LNCAP (cell line): ENCODE results near the gene FANCM.
A peak's percentile ranks its signal among the peaks of the same experiment; 100 is the strongest.

Source experiments
- CTCF ChIP-seq: fragments of 450-650 bp; IDR thresholded peaks from 2 replicates; pipeline ENCODE4 v1.5.1; 2017; ENCODE audit warnings: mild to moderate bottlenecking

FANCM gene

GRCh38 chr14:45125754-45126153, 10.0 kb upstream of the FANCM start:
- no peak for TF ChIP-seq CTCF

- no peak for TF ChIP-seq CTCF
These were observed 6.6 kb upstream of the FANCM start for GRCh38 chr14:45128963-45129629.

- no peak for TF ChIP-seq CTCF
These were observed 2.1 kb upstream of the FANCM start for GRCh38 chr14:45133683-45134050.

- TF ChIP-seq CTCF: peak; percentile 39; the same call in 1 of the 2 replicates
These were observed 1.4 kb upstream of the FANCM start, which contains the start of gene FKBP3 for GRCh38 chr14:45134051-45134958. FKBP3 (minus strand) TSS chr14:45134481; CDS start chr14:45134456, 25 bp downstream.

GRCh38 chr14:45135156-45135555, 574 bp upstream of the FANCM start:
- TF ChIP-seq CTCF: no peak

GRCh38 chr14:45136399-45136798, 669 bp downstream of the FANCM start:
- TF ChIP-seq CTCF: no peak

- TF ChIP-seq CTCF: no peak
These were observed 5.0 kb downstream of the FANCM start for GRCh38 chr14:45140661-45141187.
